GM12878 (cell line): ENCODE results near the gene MYOCD. TPM values are rescaled to one million over a fixed set of nuclear protein-coding genes. Genes with fewer than 3 reads are reported as not detected.
A peak's percentile ranks its signal among the peaks of the same experiment; 100 is the strongest.

Experiments
- ATAC-seq: fragments of 200-7000 bp; cut with Tn5 transposase; 3 replicates; pipeline ENCODE4 v1.9.1; 2020; ENCODE audit warnings: mild to moderate bottlenecking, moderate library complexity
- BruUV-seq: library from RNA; stranded (reverse); fragments of 400-500 nt; replicated peaks from 2 replicates; lab custom pipeline; 2021; lab: Mats Ljungman, UMichigan
- CTCF ChIA-PET: fragments of 300-600 bp; sonication (Branson Sonifier 250); formaldehyde crosslinking; extraction: SDS; loops from one replicate; lab custom pipeline; 2021; ENCODE audit warnings: inconsistent platforms; lab: Yijun Ruan, JAX
- POLR2A ChIA-PET: fragments of 350-600 bp; formaldehyde crosslinking; extraction: SDS; loops from one replicate; lab custom pipeline; 2021; ENCODE audit warnings: inconsistent platforms; lab: Charles Lee
- RAD21 ChIA-PET: fragments of 300-600 bp; sonication (Branson Sonifier 250); formaldehyde crosslinking; loops from one replicate; lab custom pipeline; 2023; ENCODE audit warnings: antibody characterized with exemption; ENCODE audit not compliant: unreplicated experiment; lab: Charles Lee
- SMC1A ChIA-PET: fragments of 300-600 bp; sonication (Branson Sonifier 250); formaldehyde crosslinking; loops from one replicate; lab custom pipeline; 2023; ENCODE audit not compliant: unreplicated experiment, uncharacterized antibody; lab: Charles Lee
- DNase-seq: peaks from one replicate; pipeline ENCODE4 v3.0.0-alpha.2; 2011; ENCODE audit warnings: low read depth, low spot score
- FAIRE-seq: peaks from 3 replicates; lab custom pipeline; 2011; peaks lifted over from hg19 to GRCh38; lab: Jason Lieb, UNC
- H2AFZ ChIP-seq: 2 replicates; pipeline ENCODE4 v1.6.0; 2011; ENCODE audit warnings: low read depth, low read length, control low read depth; ENCODE audit not compliant: control insufficient read depth
- H3K27ac ChIP-seq: 2 replicates; pipeline ENCODE4 v1.5.1; 2011; ENCODE audit warnings: control low read depth; ENCODE audit not compliant: control insufficient read depth, insufficient read depth
- H3K27me3 ChIP-seq, 2 experiments: replicated peaks in 1 of 2; 2 replicates each; pipeline versions ENCODE4 v1.6.0 to v1.6.1; 2011; ENCODE audit warnings: low read length in 1 of 2; ENCODE audit not compliant: control insufficient read depth in 2 of 2, insufficient read depth in 2 of 2
- H3K36me3 ChIP-seq, 2 experiments: 2 replicates each; pipeline ENCODE4 v1.5.1; 2011; ENCODE audit warnings: low read length in 1 of 2; ENCODE audit not compliant: control insufficient read depth in 2 of 2, insufficient read depth in 2 of 2
- H3K4me1 ChIP-seq: 2 replicates; pipeline ENCODE4 v1.6.1; 2011; ENCODE audit warnings: mild to moderate bottlenecking, low read length, moderate library complexity, mixed read lengths; ENCODE audit not compliant: control insufficient read depth, insufficient read depth
- H3K4me2 ChIP-seq: 2 replicates; pipeline ENCODE4 v1.6.0; 2011; ENCODE audit warnings: control low read depth; ENCODE audit not compliant: control insufficient read depth, insufficient read depth
- H3K4me3 ChIP-seq: fragments of 200-600 bp; sonication (generic); 2 replicates; pipeline ENCODE4 v1.5.1; 2016
- H3K79me2 ChIP-seq: 2 replicates; pipeline ENCODE4 v1.6.0; 2011; ENCODE audit warnings: low read length; ENCODE audit not compliant: control insufficient read depth, insufficient read depth
- H3K9ac ChIP-seq: 2 replicates; pipeline ENCODE4 v1.8.0; 2011; ENCODE audit warnings: low read length, control low read depth, mixed read lengths; ENCODE audit not compliant: control insufficient read depth, insufficient read depth
- H3K9me3 ChIP-seq: replicated peaks from 3 replicates; pipeline ENCODE4 v1.5.1; 2011; ENCODE audit warnings: mild to moderate bottlenecking, low read length; ENCODE audit not compliant: control insufficient read depth, insufficient read depth
- H4K20me1 ChIP-seq: 2 replicates; pipeline ENCODE4 v1.6.0; 2011; ENCODE audit not compliant: control insufficient read depth, insufficient read depth
- CHD2 ChIP-seq: IDR thresholded peaks from 2 replicates; pipeline ENCODE4 v1.6.1; 2011; ENCODE audit warnings: low read depth, low read length, improper control_type of control experiment, borderline replicate concordance
- GATAD2B ChIP-seq: fragments of 450-650 bp; conservative IDR thresholded peaks from 2 replicates; pipeline ENCODE4 v1.6.1; 2017; ENCODE audit warnings: low read depth, mild to moderate bottlenecking, moderate library complexity
- HDAC2 ChIP-seq: fragments of 200-600 bp; sonication (generic); IDR thresholded peaks from 2 replicates; pipeline ENCODE4 v1.6.1; 2017
- HDGF ChIP-seq: fragments of 450-650 bp; IDR thresholded peaks from 2 replicates; pipeline ENCODE4 v1.6.1; 2016; ENCODE audit warnings: antibody characterized with exemption
- PML ChIP-seq: IDR thresholded peaks from 2 replicates; pipeline ENCODE4 v1.6.1; 2012; ENCODE audit warnings: low read length, inconsistent platforms
- SMC3 ChIP-seq: IDR thresholded peaks from 2 replicates; pipeline ENCODE4 v1.6.1; 2011; ENCODE audit warnings: low read length, improper control_type of control experiment, borderline replicate concordance
- SPI1 ChIP-seq: IDR thresholded peaks from 2 replicates; pipeline ENCODE4 v1.6.1; 2011; ENCODE audit warnings: low read depth, mild to moderate bottlenecking, low read length, moderate library complexity, borderline replicate concordance; ENCODE audit not compliant: insufficient read depth
- SRF ChIP-seq, 2 experiments: IDR thresholded peaks; 2 replicates each; pipeline ENCODE4 v1.6.1; 2011; ENCODE audit warnings: low read depth in 2 of 2, low read length in 2 of 2, mild to moderate bottlenecking in 1 of 2, moderate library complexity in 1 of 2
- STAT1 ChIP-seq: fragments of 450-650 bp; conservative IDR thresholded peaks from 2 replicates; pipeline ENCODE4 v1.6.1; 2014; ENCODE audit warnings: antibody characterized with exemption, mild to moderate bottlenecking
- TCF12 ChIP-seq: IDR thresholded peaks from 2 replicates; pipeline ENCODE4 v1.6.1; 2011; ENCODE audit warnings: low read depth, mild to moderate bottlenecking, low read length
- YY1 ChIP-seq: IDR thresholded peaks from 2 replicates; pipeline ENCODE4 v1.6.1; 2011; ENCODE audit warnings: low read depth, mild to moderate bottlenecking, low read length
- ZNF687 ChIP-seq: fragments of 450-650 bp; IDR thresholded peaks from 2 replicates; pipeline ENCODE4 v1.6.1; 2017; ENCODE audit warnings: mild to moderate bottlenecking, moderate library complexity
- WGBS: methylation state at CpG from one replicate; pipeline ENCODE4 v1.1.6; 2016; ENCODE audit warnings: low lambda C conversion rate; ENCODE audit not compliant: insufficient replicate concordance, insufficient coverage; ENCODE audit errors: missing lambda C conversion rate; 5-methylcytosine and 5-hydroxymethylcytosine counted together
- in situ Hi-C: fragments of 300-500 bp; cut with MboI; formaldehyde crosslinking; loops from 9 replicates; pipeline ENCODE4 v1.14.3; 2018; ENCODE audit warnings: mixed read lengths
- intact Hi-C: fragments of 100-400 bp; cut with micrococcal nuclease; formaldehyde crosslinking; loops from one replicate; pipeline ENCODE4 v1.14.2; 2022; ENCODE audit not compliant: unreplicated experiment
- polyA plus RNA-seq, 11 experiments: library from polyadenylated mRNA; depleted of rRNA in 4 of 11; unstranded in 6 of 11; stranded (reverse) in 5 of 11; fragments of >200 nt; fragmentation: Nextera tagmentation in 4 of 11; fragmentation: Illumina TruSeq in 1 of 11; extraction: Ambion mirVana in 4 of 11; extraction: Trizol in 1 of 11; gene quantifications; 1 replicate in 1 of 11; 2 replicates in 10 of 11; pipeline versions ENCODE4 v1.2.1 to v1.2.3, GENCODE V29; 2011 to 2016; ENCODE audit warnings: inconsistent platforms in 2 of 11, missing spikeins in 2 of 11, low read depth in 1 of 11
- total RNA-seq, 4 experiments: library from RNA; depleted of rRNA in 3 of 4; stranded (reverse); fragments of >200 nt in 3 of 4; fragmentation: Illumina TruSeq in 1 of 4; extraction: Trizol in 1 of 4; gene quantifications; 2 replicates each; pipeline versions ENCODE4 v1.2.1 to v1.2.3, GENCODE V29; 2013 to 2021
- TF ChIP-seq, protein P1 (sequence below): fragments of 150-350 bp; IDR thresholded peaks from 2 replicates; pipeline ENCODE4 v1.6.1; 2014; ENCODE audit warnings: mild to moderate bottlenecking, low read depth, low read length
- TF ChIP-seq, protein P2 (sequence below): IDR thresholded peaks from 2 replicates; pipeline ENCODE4 v1.6.1; 2012; ENCODE audit warnings: low read length, inconsistent platforms

MYOCD gene
- total and polyA plus RNA-seq, 10 of the 15 experiments (the other 5 are each of a cell fraction or from before 2014, with no cell fraction given) = not detected

DNA sequence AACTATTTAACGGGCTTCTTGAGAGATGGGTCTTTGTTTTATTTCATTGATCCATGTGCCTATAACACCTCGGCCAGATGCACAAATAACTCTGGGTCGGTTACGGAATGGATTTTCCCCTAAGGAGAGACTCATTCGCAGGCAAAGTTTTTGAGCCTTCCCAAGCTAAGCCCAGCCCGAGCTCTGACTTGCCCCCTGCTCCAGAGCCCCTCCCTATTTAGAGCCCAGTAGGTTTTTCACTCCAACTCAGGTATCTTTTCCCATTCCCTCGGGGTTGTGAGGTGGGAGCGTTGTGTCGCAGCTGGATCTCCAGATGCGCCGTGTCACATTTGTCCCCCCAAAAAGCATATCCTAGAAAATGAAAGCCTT, 812 bp upstream of the MYOCD start:
- H3K9me3 ChIP-seq = no peaks in the 10 kb centered on the region
- ATAC-seq (no peak), FAIRE-seq (no peak), DNase-seq (no peak)
- H3K9ac ChIP-seq = no peak overlapping the region
- H3K36me3 ChIP-seq = no peaks in the 10 kb centered on the region
- 37% methylated on average over 11 of the region's 11 CpGs for WGBS
- peaks cover 5% of the 10 kb centered on the region in 2 experiments; a peak in 3 of 4 replicates for H3K27me3 ChIP-seq
- BruUV-seq = no TSS peak
- no peaks in the 10 kb centered on the region for H3K4me1 ChIP-seq
- no peaks in the 10 kb centered on the region for H4K20me1 ChIP-seq
- ChIA-PET CTCF (interaction anchor here (1.1 to 1.6 kb wide), 2 partner anchors 269 to 484 kb away, joined by 4 to 6 read pairs; no protein-coding TSS in a partner anchor), SMC1A (interaction anchor here (1.3 to 2.0 kb wide), 2 partner anchors 406 to 407 kb away, joined by 4 read pairs; no protein-coding TSS in a partner anchor), RAD21 (interaction anchor here (1.0 kb wide), 2 partner anchors 119 to 322 kb away, joined by 3 to 4 read pairs; no protein-coding TSS in a partner anchor), POLR2A (no interaction called here)
- TF ChIP-seq HDAC2 (no peak), SMC3 (no peak), SRF (IDR thresholded peaks at IDR 0.05; ENCODE audit: low read depth in 2 of 2, low read length in 2 of 2) (no peak), SPI1 (no peak), YY1 (no peak), CHD2 (no peak), ZNF687 (no peak), STAT1 (no peak), PML (no peak), TCF12 (no peak), HDGF (no peak), GATAD2B (no peak)
- TF ChIP-seq, protein P1, sequence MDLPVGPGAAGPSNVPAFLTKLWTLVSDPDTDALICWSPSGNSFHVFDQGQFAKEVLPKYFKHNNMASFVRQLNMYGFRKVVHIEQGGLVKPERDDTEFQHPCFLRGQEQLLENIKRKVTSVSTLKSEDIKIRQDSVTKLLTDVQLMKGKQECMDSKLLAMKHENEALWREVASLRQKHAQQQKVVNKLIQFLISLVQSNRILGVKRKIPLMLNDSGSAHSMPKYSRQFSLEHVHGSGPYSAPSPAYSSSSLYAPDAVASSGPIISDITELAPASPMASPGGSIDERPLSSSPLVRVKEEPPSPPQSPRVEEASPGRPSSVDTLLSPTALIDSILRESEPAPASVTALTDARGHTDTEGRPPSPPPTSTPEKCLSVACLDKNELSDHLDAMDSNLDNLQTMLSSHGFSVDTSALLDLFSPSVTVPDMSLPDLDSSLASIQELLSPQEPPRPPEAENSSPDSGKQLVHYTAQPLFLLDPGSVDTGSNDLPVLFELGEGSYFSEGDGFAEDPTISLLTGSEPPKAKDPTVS = no peak
- TF ChIP-seq, protein P2, sequence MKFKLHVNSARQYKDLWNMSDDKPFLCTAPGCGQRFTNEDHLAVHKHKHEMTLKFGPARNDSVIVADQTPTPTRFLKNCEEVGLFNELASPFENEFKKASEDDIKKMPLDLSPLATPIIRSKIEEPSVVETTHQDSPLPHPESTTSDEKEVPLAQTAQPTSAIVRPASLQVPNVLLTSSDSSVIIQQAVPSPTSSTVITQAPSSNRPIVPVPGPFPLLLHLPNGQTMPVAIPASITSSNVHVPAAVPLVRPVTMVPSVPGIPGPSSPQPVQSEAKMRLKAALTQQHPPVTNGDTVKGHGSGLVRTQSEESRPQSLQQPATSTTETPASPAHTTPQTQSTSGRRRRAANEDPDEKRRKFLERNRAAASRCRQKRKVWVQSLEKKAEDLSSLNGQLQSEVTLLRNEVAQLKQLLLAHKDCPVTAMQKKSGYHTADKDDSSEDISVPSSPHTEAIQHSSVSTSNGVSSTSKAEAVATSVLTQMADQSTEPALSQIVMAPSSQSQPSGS = no peak
- intact Hi-C loops (loop anchor here (10.0 kb wide), 3 partner anchors 80 to 270 kb away; no protein-coding TSS in a partner anchor), in situ Hi-C loops (loop anchor here (5.0 to 10.0 kb wide), 3 partner anchors 60 to 408 kb away; no protein-coding TSS in a partner anchor)
- H3K79me2 ChIP-seq = no peaks in the 10 kb centered on the region
- peak overlapping the region; percentile 57; the same call in 1 of the 2 replicates for H3K4me3 ChIP-seq
- H2AFZ ChIP-seq = no peak overlapping the region
- no peak overlapping the region for H3K27ac ChIP-seq
- H3K4me2 ChIP-seq = peak overlapping the region; percentile 77
